HEK293 (cell line): Measurements from ENCODE around the gene SLC38A3.
A peak's percentile ranks its signal among the peaks of the same experiment; 100 is the strongest.

Experiments
- KLF8 ChIP-seq: fragments of 450-650 bp; formaldehyde crosslinking; IDR thresholded peaks from 2 replicates; pipeline ENCODE4 v1.5.1; 2016; ENCODE audit warnings: missing biosample characterization, missing genetic modification characterization
- MEIS1 ChIP-seq: sonication (generic); formaldehyde crosslinking; IDR thresholded peaks from 2 replicates; pipeline ENCODE4 v1.8.1; 2022; ENCODE audit warnings: missing genetic modification reagents, mild to moderate bottlenecking, borderline replicate concordance
- OVOL3 ChIP-seq: fragments of 450-650 bp; formaldehyde crosslinking; IDR thresholded peaks from 2 replicates; pipeline ENCODE4 v1.5.1; 2016; ENCODE audit warnings: missing biosample characterization, missing genetic modification characterization
- SCRT1 ChIP-seq: fragments of 450-650 bp; formaldehyde crosslinking; IDR thresholded peaks from 2 replicates; pipeline ENCODE4 v1.5.1; 2016; ENCODE audit warnings: missing biosample characterization, missing genetic modification characterization, borderline replicate concordance
- SCRT2 ChIP-seq: fragments of 450-650 bp; formaldehyde crosslinking; IDR thresholded peaks from 2 replicates; pipeline ENCODE4 v1.5.1; 2016; ENCODE audit warnings: missing biosample characterization, missing genetic modification characterization
- SETDB1 ChIP-seq: IDR thresholded peaks from one replicate; pipeline ENCODE4 v1.6.1; 2017; ENCODE audit warnings: mild to moderate bottlenecking, low read length, moderate library complexity, mixed read lengths; ENCODE audit not compliant: insufficient read length
- SP3 ChIP-seq: fragments of 450-650 bp; formaldehyde crosslinking; IDR thresholded peaks from 2 replicates; pipeline ENCODE4 v1.5.1; 2016; ENCODE audit warnings: missing biosample characterization, missing genetic modification characterization
- TCF7L2 ChIP-seq: IDR thresholded peaks from 2 replicates; pipeline ENCODE4 v1.6.1; 2011; ENCODE audit warnings: low read depth, mild to moderate bottlenecking, inconsistent platforms, low read length, moderate library complexity, borderline replicate concordance
- YY1 ChIP-seq: fragments of 450-650 bp; formaldehyde crosslinking; IDR thresholded peaks from 2 replicates; pipeline ENCODE4 v1.5.1; 2018; ENCODE audit warnings: missing biosample characterization, missing genetic modification characterization
- ZBTB48 ChIP-seq: fragments of 450-650 bp; formaldehyde crosslinking; IDR thresholded peaks from 2 replicates; pipeline ENCODE4 v1.5.1; 2016; ENCODE audit warnings: missing biosample characterization, missing genetic modification characterization
- ZEB2 ChIP-seq: fragments of 450-650 bp; formaldehyde crosslinking; IDR thresholded peaks from 2 replicates; pipeline ENCODE4 v1.5.1; 2016; ENCODE audit warnings: missing biosample characterization, missing genetic modification characterization
- ZNF155 ChIP-seq: fragments of 450-650 bp; formaldehyde crosslinking; IDR thresholded peaks from 2 replicates; pipeline ENCODE4 v1.5.1; 2016; ENCODE audit warnings: missing biosample characterization, missing genetic modification characterization
- ZNF175 ChIP-seq: fragments of 450-650 bp; formaldehyde crosslinking; IDR thresholded peaks from 2 replicates; pipeline ENCODE4 v1.5.1; 2016; ENCODE audit warnings: missing biosample characterization, missing genetic modification characterization
- ZNF211 ChIP-seq: fragments of 450-650 bp; formaldehyde crosslinking; IDR thresholded peaks from 2 replicates; pipeline ENCODE4 v1.5.1; 2016; ENCODE audit warnings: low read depth, missing biosample characterization, missing genetic modification characterization
- ZNF292 ChIP-seq: fragments of 450-650 bp; formaldehyde crosslinking; IDR thresholded peaks from 2 replicates; pipeline ENCODE4 v1.5.1; 2016; ENCODE audit warnings: low read depth, missing biosample characterization, missing genetic modification characterization, borderline replicate concordance
- ZNF423 ChIP-seq: fragments of 450-650 bp; formaldehyde crosslinking; IDR thresholded peaks from 2 replicates; pipeline ENCODE4 v1.5.1; 2016; ENCODE audit warnings: missing biosample characterization, missing genetic modification characterization
- ZNF426 ChIP-seq: fragments of 450-650 bp; formaldehyde crosslinking; IDR thresholded peaks from 2 replicates; pipeline ENCODE4 v1.5.1; 2017; ENCODE audit warnings: missing biosample characterization, missing genetic modification characterization, mild to moderate bottlenecking, inconsistent platforms, moderate library complexity
- ZNF510 ChIP-seq: fragments of 450-650 bp; formaldehyde crosslinking; IDR thresholded peaks from 2 replicates; pipeline ENCODE4 v1.5.1; 2018; ENCODE audit warnings: mild to moderate bottlenecking, missing genetic modification characterization, missing biosample characterization; ENCODE audit not compliant: insufficient replicate concordance
- ZNF529 ChIP-seq: fragments of 450-650 bp; formaldehyde crosslinking; IDR thresholded peaks from 2 replicates; pipeline ENCODE4 v1.5.1; 2017; ENCODE audit warnings: missing genetic modification characterization, missing biosample characterization; ENCODE audit not compliant: insufficient replicate concordance
- ZNF654 ChIP-seq: fragments of 450-650 bp; formaldehyde crosslinking; IDR thresholded peaks from 2 replicates; pipeline ENCODE4 v1.5.1; 2016; ENCODE audit warnings: low read depth, missing biosample characterization, missing genetic modification characterization
- ZNF658 ChIP-seq: fragments of 450-650 bp; formaldehyde crosslinking; IDR thresholded peaks from 2 replicates; pipeline ENCODE4; 2016; ENCODE audit warnings: missing biosample characterization, missing genetic modification characterization
- TF ChIP-seq, protein P1 (sequence below): fragments of 450-650 bp; IDR thresholded peaks from 2 replicates; pipeline ENCODE4 v1.5.1; 2018; ENCODE audit warnings: missing biosample characterization, missing genetic modification characterization
- TF ChIP-seq, protein P2 (sequence below): fragments of 450-650 bp; IDR thresholded peaks from 2 replicates; pipeline ENCODE4 v1.5.1; 2018; ENCODE audit warnings: missing biosample characterization, mild to moderate bottlenecking, missing genetic modification characterization
- TF ChIP-seq, protein P3 (sequence below): fragments of 450-650 bp; formaldehyde crosslinking; IDR thresholded peaks from 2 replicates; pipeline ENCODE4 v1.5.1; 2016; ENCODE audit warnings: missing biosample characterization, missing genetic modification characterization, borderline replicate concordance
- TF ChIP-seq, protein P4 (sequence below): fragments of 450-650 bp; formaldehyde crosslinking; IDR thresholded peaks from 2 replicates; pipeline ENCODE4; 2016; ENCODE audit warnings: missing biosample characterization, missing genetic modification characterization
- TF ChIP-seq, protein P5 (sequence below): fragments of 450-650 bp; formaldehyde crosslinking; IDR thresholded peaks from 2 replicates; pipeline ENCODE4 v1.5.1; 2016; ENCODE audit warnings: missing biosample characterization, missing genetic modification characterization
- TF ChIP-seq, protein P6 (sequence below): fragments of 450-650 bp; formaldehyde crosslinking; IDR thresholded peaks from 2 replicates; pipeline ENCODE4 v1.5.1; 2016; ENCODE audit warnings: missing biosample characterization, missing genetic modification characterization
- TF ChIP-seq, protein P7 (sequence below): fragments of 450-650 bp; formaldehyde crosslinking; IDR thresholded peaks from 2 replicates; pipeline ENCODE4 v1.5.1; 2016; ENCODE audit warnings: missing biosample characterization, missing genetic modification characterization

The SLC38A3 gene

DNA sequence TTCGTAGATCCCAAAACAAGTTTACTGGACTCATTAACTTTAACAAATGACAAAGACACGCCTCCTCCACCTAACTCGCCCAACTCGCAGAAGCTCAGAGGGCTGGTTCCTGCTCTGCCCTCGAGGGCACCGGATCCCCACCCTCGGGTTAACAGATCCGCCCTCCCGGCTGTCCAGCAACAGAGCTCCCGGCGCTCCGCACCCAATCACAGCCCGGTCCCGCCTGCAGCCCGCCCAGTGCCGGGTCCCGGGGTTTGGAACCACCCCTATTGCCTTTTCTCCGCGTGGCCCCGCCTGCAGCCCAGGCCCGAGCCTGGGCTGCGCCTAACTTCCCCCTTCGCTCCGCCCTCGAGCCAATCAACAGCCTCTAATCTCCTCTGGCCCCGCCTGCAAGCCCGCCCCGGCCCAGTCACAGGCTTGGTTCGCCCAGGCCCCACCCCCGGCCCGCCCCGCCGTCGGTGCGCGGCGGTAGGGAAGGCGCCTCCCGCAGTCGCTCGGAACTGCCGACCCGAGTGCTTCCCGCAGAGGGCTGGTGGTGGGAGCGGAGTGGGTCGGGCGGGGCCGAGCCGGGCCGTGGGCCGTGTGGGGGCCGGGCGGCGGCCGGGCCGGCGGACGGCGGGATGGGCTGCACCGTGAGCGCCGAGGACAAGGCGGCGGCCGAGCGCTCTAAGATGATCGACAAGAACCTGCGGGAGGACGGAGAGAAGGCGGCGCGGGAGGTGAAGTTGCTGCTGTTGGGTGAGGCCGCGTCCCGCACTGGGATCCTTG is 30.8 kb downstream of the SLC38A3 start, which contains the start of gene GNAI2 (continued):
- TF ChIP-seq ZNF292 (tag by site-specific recombination) (no peak), TCF7L2 (no peak), MEIS1 (no peak), ZNF510 (tag by site-specific recombination) (no peak), ZBTB48 (tag by site-specific recombination) (no peak), YY1 (tag by site-specific recombination) (no peak), ZNF654 (tag by site-specific recombination) (no peak), ZNF175 (tag by site-specific recombination) (no peak), ZNF423 (tag by site-specific recombination) (no peak), OVOL3 (tag by site-specific recombination) (no peak), ZNF658 (tag by site-specific recombination) (no peak), KLF8 (tag by site-specific recombination) (peak; percentile 66), SCRT2 (no peak), SP3 (tag by site-specific recombination) (peak; percentile 97), SCRT1 (tag by site-specific recombination) (no peak), ZEB2 (tag by site-specific recombination) (peak; percentile 63; the same call in 1 of the 2 replicates), ZNF211 (tag by site-specific recombination) (no peak), SETDB1 (no peak), ZNF529 (tag by site-specific recombination) (no peak), ZNF155 (tag by site-specific recombination) (no peak), ZNF426 (tag by site-specific recombination) (no peak)
- TF ChIP-seq, protein P1, sequence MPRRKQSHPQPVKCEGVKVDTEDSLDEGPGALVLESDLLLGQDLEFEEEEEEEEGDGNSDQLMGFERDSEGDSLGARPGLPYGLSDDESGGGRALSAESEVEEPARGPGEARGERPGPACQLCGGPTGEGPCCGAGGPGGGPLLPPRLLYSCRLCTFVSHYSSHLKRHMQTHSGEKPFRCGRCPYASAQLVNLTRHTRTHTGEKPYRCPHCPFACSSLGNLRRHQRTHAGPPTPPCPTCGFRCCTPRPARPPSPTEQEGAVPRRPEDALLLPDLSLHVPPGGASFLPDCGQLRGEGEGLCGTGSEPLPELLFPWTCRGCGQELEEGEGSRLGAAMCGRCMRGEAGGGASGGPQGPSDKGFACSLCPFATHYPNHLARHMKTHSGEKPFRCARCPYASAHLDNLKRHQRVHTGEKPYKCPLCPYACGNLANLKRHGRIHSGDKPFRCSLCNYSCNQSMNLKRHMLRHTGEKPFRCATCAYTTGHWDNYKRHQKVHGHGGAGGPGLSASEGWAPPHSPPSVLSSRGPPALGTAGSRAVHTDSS (tag by site-specific recombination): no peak; the same call in 1 of the 2 replicates
- TF ChIP-seq, protein P2, sequence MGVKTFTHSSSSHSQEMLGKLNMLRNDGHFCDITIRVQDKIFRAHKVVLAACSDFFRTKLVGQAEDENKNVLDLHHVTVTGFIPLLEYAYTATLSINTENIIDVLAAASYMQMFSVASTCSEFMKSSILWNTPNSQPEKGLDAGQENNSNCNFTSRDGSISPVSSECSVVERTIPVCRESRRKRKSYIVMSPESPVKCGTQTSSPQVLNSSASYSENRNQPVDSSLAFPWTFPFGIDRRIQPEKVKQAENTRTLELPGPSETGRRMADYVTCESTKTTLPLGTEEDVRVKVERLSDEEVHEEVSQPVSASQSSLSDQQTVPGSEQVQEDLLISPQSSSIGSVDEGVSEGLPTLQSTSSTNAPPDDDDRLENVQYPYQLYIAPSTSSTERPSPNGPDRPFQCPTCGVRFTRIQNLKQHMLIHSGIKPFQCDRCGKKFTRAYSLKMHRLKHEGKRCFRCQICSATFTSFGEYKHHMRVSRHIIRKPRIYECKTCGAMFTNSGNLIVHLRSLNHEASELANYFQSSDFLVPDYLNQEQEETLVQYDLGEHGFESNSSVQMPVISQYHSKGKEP (tag by site-specific recombination): peak; percentile 35; the same call in 1 of the 2 replicates
- TF ChIP-seq, protein P3, sequence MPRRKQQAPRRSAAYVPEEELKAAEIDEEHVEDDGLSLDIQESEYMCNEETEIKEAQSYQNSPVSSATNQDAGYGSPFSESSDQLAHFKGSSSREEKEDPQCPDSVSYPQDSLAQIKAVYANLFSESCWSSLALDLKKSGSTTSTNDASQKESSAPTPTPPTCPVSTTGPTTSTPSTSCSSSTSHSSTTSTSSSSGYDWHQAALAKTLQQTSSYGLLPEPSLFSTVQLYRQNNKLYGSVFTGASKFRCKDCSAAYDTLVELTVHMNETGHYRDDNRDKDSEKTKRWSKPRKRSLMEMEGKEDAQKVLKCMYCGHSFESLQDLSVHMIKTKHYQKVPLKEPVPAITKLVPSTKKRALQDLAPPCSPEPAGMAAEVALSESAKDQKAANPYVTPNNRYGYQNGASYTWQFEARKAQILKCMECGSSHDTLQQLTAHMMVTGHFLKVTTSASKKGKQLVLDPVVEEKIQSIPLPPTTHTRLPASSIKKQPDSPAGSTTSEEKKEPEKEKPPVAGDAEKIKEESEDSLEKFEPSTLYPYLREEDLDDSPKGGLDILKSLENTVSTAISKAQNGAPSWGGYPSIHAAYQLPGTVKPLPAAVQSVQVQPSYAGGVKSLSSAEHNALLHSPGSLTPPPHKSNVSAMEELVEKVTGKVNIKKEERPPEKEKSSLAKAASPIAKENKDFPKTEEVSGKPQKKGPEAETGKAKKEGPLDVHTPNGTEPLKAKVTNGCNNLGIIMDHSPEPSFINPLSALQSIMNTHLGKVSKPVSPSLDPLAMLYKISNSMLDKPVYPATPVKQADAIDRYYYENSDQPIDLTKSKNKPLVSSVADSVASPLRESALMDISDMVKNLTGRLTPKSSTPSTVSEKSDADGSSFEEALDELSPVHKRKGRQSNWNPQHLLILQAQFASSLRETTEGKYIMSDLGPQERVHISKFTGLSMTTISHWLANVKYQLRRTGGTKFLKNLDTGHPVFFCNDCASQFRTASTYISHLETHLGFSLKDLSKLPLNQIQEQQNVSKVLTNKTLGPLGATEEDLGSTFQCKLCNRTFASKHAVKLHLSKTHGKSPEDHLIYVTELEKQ (tag by site-specific recombination): no peak
- TF ChIP-seq, protein P4, sequence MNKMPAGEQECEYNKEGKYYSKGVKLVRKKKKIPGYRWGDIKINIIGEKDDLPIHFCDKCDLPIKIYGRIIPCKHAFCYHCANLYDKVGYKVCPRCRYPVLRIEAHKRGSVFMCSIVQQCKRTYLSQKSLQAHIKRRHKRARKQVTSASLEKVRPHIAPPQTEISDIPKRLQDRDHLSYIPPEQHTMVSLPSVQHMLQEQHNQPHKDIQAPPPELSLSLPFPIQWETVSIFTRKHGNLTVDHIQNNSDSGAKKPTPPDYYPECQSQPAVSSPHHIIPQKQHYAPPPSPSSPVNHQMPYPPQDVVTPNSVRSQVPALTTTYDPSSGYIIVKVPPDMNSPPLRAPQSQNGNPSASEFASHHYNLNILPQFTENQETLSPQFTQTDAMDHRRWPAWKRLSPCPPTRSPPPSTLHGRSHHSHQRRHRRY: no peak
- TF ChIP-seq, protein P5, sequence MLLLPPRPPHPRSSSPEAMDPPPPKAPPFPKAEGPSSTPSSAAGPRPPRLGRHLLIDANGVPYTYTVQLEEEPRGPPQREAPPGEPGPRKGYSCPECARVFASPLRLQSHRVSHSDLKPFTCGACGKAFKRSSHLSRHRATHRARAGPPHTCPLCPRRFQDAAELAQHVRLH (tag by site-specific recombination): no peak
- TF ChIP-seq, protein P6, sequence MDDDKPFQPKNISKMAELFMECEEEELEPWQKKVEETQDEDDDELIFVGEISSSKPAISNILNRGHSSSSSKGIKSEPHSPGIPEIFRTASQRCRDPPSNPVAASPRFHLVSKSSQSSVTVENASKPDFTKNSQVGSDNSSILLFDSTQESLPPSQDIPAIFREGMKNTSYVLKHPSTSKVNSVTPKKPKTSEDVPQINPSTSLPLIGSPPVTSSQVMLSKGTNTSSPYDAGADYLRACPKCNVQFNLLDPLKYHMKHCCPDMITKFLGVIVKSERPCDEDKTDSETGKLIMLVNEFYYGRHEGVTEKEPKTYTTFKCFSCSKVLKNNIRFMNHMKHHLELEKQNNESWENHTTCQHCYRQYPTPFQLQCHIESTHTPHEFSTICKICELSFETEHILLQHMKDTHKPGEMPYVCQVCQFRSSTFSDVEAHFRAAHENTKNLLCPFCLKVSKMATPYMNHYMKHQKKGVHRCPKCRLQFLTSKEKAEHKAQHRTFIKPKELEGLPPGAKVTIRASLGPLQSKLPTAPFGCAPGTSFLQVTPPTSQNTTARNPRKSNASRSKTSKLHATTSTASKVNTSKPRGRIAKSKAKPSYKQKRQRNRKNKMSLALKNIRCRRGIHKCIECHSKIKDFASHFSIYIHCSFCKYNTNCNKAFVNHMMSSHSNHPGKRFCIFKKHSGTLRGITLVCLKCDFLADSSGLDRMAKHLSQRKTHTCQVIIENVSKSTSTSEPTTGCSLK (tag by site-specific recombination): no peak
- TF ChIP-seq, protein P7, sequence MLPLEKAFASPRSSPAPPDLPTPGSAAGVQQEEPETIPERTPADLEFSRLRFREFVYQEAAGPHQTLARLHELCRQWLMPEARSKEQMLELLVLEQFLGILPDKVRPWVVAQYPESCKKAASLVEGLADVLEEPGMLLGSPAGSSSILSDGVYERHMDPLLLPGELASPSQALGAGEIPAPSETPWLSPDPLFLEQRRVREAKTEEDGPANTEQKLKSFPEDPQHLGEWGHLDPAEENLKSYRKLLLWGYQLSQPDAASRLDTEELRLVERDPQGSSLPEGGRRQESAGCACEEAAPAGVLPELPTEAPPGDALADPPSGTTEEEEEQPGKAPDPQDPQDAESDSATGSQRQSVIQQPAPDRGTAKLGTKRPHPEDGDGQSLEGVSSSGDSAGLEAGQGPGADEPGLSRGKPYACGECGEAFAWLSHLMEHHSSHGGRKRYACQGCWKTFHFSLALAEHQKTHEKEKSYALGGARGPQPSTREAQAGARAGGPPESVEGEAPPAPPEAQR (tag by site-specific recombination): no peak
